ENCODE measurements around the gene IPMK.
"Not testable (repeated sequence)": the region's sequence is repeated elsewhere in the genome, so short reads cannot be mapped to it uniquely, and the experiment has no call there.

The IPMK gene

DNA sequence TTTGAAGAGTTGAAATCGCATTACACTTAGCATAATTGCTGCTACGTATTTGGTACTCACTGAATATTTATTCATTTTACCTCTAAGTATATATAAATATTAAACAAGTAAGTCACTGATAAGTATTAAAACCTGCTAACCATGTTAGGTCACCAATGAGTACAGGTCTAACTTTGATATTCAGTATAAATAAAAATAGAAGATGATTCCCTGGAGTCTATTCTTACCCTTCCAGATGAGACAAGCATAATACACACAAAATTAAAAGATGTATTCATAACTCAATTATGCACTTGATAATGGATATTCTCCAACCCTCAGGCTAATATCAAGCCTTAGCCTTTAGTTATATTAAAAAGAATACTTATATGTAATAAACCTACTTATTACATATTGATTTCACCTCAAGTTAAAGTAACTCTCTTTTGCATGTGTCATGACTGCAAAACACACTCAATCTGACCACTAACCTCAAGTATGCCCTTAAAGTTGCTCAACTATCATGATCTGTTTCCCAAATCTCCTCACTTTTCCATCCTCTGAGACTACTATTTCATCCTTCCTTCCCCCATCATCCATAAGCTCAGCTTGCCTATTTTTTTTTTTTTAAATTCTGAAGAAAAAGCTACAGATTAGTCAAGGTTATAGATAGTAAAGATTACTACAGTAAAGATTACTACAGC is 46.8 kb downstream of the IPMK start:
- peak; percentile 85 for DNase-seq (ENCODE audit: low read depth)

DNA sequence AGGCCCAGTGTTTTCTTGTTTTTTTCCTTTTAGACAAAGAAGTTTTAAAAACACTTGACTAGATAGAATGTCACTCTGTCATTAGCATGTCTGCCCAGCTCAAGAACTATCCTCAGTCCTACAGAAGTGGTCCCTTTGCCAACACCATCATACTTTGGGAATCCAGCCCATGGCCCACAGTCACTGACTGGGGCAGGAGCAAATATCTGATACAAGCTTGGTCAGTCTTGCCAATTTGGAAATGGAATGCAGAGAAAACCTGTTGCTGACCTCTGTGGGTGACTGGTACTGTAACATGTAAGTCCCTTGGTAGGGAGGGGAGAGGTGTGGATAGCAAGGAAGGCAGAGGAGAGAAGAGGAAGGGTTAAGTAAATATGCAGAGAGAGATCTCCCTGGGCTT is 47.8 kb downstream of the IPMK start:
- no peak for DNase-seq (ENCODE audit: low read depth)

DNA sequence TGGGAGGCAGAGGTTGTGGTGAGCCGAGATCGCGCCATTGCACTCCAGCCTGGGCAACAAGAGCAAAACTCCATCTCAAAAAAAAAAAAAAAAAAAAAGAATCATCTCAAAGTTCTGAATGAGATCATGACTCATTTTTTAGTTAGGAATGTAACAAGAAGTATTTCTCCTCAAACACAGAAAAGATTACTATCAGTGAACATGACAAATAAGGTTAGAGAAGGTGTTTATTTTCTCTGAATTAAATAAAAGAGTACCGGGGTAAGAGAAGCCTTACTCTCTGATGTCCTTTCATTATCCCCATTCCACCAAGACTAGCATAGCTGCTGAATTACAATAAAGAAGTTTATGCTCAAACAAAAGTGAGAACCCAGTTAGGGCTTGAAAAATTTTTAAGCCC is 50.1 kb downstream of the IPMK start:
- peak; percentile 41 for DNase-seq (ENCODE audit: low read depth)

DNA sequence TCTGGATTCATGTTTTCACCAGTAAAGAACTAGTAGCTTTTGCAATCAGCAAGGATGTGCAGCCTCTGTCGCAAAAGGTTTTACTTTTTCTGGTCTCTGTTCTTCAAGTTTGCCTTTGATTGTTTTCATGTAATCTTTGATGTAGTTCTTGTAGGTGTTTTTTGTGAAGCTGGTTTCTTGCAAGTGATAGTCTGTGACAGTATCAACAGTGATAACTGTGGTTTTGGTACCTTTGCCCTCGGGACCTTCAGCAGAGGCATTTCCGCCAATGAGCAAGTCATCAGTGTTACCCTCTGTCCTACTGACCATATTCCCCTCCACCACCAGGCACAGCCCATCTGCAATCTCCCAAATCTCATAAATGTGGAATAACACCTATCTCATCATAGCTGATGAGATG is 55.1 kb downstream of the IPMK start:
- no peak for DNase-seq (ENCODE audit: low read depth)

DNA sequence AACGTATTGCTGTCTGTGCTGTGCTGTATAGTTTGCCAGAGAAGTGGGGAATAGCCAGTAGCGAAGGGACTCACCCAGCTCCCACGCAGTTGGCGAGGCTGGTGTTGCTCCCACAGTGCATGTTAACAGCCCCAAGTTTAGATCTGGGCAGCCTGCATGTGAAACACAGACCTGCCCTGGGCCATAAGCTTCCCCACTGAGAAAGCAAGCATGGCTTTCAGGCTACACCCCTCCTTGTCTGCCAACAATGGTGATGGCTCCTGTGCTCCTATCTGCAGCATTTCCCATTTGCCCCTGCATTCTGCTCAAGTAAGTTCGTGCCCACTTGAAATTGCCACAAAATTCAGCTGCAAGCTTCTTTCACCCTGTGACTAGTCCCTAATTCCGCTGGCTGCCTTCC is 57.5 kb downstream of the IPMK start:
- DNase-seq (ENCODE audit: low read depth): no peak

DNA sequence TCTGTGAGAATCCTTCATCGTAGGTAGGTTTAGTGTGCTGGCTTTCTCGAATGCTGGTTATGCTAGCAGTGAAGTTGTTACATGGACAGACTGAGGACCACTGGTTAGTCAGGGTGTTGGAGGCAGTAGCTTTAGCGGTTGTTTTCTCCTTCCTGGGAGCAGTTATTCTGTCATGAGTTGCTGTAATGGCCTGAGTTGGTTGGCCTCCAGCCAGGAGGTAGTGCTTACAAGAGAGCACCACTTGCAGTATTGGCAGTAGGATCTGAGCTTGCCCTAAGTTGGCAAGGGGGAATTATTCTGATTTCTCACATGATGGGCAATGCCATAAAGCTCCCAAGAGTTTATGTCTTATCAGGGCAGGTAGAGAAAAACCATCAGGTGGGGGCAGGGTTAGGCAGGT is 58.0 kb downstream of the IPMK start:
- peak; percentile 12 for DNase-seq (ENCODE audit: low read depth)

DNA sequence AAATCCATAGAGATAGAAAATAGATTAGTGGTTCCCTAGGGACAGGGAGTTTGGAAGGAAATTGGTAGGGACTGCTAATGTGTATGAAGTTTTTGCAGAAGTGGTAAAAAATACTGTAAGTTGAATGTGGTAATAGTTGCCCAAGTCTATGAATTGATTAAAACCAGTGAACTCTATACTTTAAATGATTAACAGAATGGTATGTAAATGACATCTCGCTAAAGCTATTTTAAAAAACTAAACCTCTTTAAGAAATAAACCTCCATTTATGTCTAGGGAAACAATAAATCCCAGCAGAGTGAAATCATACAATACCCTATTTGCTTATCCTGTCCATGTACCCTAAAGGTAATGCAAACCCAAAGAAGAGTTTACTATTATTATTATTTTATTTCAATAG is 61.4 kb downstream of the IPMK start:
- DNase-seq (ENCODE audit: low read depth): no peak

DNA sequence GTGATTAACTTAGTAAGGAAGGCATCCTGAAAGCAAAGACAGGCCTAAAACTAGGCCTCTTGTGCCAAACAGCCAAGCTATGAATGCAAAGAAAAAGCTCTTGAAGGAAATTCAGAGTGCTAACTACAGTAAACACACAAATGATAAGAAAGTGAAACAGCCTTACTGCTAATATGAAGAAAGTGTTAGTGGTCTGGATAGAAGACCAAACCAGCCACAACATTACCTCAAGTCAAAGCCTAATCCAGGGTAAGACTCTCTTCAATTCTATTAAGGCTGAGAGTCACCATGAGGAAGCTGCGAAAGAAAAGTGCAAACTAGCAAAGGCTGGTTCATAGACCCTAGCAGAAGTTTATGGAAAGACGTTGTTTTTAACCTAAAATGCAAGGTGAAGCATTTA is 66.0 kb downstream of the IPMK start:
- DNase-seq (ENCODE audit: low read depth): no peak

DNA sequence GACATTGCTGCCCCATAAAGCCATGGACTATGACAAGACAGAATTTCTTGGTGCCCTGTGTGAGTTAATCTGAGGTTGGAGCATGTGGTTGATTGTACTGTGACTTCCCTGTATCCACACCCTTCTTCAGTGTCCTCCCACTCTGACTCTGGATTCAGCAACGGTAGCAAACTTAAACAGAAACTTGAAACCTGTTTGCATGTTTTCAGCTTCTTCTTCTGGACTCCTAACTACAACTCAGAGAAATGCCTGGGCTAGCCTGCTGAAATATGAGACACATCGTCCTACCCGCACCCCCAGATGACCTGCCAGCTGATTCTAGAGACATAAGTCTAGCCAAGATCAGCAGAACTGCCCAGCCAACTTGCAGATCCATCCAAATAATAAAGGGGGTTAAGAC is 78.4 kb downstream of the IPMK start:
- peak; percentile 2 for DNase-seq (ENCODE audit: low read depth)

DNA sequence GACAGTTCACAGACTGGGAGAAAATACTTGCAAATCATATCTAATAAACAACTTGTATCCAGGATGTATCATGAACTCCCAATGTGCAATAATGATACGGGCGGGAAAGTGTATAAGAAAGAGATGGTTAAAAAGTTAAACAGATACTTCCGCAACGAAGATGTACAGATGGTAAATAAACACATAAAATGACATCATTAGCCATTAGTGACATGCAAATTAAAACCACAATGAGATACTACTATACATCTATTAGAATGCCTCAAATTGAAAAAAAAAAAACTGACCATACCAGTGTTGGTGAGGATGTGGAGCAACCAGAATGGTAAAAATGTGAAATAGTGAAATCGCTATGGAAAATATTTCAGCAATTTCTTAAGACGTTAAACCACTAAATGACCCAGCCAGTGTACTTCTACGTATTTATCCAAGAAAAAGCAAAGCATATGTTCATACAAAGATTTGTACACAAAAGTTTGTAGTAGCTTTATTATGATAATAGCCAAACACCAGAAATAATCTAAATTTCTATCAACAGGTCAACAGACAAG is 83.5 kb downstream of the IPMK start:
- DNase-seq (ENCODE audit: low read depth): peak; percentile 15

DNA sequence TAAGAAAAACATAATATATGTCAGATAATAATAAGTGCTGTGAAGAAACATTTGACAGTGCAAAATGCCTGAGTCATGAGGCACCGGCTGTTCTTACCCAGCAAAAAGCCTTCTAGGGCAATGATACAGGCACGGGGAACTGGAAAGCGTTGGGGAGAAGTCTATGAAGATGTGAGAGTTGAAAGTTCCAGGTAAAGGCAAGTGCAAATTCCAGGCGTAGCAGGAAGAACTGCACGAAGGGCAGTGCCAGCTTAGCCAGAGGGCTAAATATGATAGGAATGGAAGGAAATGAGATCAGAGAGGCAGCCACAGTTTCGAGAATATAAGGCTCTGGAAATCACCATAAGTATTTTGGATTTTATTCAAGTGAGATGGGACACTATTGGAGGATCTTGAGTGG is 87.0 kb downstream of the IPMK start:
- DNase-seq (ENCODE audit: low read depth): peak; percentile 31

DNA sequence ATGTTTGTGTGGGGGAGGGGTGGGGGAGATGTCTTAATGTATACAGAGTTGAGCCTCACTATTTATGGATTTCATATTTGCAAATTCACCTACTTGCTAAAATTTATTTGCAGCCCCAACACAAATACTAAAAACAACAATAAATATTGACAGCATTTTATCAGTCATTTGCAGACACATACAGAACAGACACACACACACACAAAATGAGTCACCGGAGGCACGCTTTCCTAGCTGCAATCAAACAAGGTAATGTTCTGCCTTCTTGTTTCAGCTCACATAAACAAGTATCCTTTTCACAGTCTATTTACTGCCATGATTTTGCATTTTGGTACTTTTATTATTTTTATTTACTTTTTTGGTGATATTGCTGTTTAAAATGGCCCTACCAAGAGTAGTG is 88.5 kb downstream of the IPMK start:
- peak; percentile 71 for DNase-seq (ENCODE audit: low read depth)

DNA sequence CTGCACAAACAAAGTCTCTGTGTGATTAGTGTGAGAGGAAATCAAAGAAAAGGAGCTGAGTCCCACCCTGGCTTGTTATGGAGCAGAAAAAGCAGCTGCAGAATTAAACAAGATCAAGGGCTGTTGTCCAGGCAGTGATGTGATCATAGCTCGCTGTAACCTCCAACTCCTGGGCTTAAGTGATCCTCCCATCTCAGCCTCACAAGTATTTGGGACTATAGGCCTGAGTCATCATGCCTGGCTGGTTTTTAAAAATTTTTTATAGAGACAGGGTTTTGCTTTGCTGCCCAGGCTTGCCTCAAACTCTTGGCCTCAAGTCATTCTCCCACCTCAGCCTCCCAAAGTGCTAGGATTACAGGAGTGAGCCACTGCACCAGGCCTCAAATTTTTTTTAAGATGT is 88.9 kb downstream of the IPMK start:
- peak; percentile 24 for DNase-seq (ENCODE audit: low read depth)

DNA sequence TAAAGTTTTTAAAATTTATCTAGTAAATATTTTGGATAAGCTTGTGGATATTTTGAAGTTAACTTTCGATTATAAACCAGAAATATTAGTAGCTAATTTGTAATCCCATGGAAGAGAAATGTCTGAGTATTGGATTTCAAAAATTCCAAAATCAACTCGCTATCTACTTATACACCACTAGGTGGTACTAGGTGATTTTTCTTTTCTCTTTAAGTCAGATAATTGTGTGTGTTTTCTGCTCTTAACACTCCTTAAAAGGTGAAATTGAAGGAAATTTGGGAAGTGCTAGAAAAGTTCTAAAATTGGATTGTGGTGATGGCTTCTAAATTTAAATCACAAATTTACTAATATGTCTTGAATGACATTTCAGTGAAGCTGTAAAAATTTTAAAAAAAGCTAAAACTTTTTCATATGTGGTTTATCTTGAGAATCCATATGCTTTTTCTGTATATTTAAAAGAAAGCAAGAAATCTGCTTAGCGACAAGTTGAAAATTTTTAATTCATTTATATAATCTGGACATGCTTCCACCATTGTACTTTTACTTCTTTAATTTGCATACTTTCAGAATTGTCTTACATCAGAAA is 90.2 kb downstream of the IPMK start:
- DNase-seq (ENCODE audit: low read depth): peak; percentile 39

DNA sequence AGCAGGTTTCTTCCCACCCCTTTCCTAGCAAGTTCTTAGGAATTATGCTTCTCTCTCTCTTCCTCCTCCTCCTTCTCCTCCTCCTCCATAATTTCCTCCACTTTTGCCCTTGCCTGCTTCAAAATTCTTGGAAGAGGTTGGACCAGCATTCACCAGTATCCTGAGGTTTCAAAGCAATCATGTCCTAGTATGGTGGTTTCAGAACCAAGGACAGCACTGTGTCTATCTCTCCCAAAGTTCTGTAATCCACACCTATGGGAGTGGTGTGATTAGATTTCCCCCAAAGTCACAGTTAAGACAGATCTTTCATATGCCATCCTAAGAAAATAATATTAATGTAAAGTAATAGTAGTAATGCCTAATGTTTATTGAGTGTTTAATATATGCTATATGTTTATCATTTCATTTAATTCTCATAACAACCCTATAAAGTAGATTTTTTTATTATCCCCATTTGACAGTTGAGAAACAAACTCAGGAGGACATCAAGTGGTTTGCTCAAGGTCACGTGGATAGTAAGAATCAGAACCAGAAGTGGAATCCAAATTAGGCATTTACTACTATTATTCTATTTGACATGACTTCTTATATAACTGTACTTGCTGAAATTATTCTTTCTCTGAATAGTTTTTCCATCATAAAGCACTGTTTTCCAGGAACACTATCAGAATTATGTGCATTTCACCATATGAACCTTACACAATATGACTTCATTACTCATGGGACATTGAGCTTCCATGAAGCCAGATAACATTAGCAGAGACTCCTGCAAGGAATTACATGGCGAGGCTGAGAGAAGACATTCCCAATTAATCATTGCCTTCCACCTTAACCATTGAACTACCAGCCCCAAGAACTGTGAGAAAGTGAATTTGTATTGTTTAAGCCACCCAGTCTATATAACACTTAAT is 91.4 kb downstream of the IPMK start:
- DNase-seq (ENCODE audit: low read depth): peak; percentile 70

DNA sequence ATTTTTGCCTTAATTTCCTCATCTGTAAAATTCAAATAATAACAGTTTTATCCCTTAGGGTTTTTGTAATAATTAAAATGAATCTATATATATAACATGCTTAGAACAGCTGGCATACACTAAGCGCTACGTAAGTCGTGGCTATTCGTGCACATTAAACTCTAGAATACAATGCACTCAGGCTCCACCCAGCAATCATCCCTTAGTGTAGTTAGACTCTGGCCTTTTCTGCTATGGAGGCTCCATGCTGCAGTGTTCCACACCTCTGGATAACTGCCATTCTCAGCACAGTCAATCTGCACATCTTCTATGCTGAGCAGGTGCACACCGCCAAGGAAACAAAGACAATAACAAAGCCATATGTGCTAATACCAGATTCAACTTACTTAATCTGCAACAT is 92.9 kb downstream of the IPMK start:
- no peak for DNase-seq (ENCODE audit: low read depth)

DNA sequence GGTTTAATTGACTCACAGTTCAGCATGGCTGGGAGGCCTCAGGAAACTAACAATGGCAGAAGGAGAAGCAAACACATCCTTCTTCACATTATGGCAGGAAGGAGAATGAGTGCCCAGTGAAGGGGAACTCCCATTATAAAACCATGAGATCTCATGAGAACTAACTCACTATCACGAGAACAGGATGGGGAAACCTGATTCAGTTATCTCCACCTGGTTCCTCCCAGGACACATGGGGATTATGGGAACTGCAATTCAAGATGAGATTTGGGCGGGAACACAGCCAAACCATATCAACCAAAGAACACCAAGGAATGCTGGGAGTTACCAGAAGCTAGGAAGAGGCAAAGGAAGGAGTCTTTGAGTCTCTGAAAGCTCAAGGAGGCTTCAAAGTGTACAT is 94.3 kb downstream of the IPMK start:
- DNase-seq (ENCODE audit: low read depth): no peak

DNA sequence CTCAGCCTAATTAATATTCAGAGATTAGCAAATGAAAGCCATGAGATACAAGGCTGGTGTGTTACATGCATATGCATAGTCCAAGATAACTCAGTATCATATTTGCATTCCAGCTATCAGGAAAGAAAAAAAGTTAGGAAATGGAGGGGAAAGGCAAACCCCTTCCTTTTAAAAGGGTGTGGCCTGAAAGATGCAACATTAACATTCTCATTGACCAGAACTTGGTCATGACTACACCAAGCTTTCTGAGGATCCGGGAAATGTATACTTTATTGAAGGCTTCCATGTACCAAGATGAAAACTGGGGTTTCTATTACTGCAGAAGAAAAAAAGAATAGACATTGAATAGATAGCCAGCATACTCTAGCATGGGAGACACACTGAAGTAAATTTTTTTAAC is 96.5 kb downstream of the IPMK start:
- DNase-seq (ENCODE audit: low read depth): no peak

DNA sequence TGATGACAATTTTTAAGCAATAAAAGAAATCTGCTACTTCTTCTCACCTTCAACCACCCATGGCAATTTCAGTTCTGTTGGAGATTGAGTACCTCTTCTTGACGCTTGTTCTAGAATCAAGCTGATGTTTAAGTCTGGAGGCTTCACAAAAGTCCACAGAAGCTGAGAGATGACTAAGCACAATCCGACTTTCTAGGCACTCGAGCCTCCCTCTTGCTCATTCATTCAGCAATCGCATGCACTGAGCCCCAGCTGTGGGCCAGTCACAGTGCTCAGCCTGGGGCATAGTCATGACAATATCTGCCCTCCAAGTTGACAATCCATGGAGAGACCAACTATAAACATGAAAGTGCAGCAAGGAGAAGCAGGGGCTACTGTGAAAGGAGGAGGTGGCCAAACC is 103.2 kb downstream of the IPMK start:
- DNase-seq (ENCODE audit: low read depth): no peak

DNA sequence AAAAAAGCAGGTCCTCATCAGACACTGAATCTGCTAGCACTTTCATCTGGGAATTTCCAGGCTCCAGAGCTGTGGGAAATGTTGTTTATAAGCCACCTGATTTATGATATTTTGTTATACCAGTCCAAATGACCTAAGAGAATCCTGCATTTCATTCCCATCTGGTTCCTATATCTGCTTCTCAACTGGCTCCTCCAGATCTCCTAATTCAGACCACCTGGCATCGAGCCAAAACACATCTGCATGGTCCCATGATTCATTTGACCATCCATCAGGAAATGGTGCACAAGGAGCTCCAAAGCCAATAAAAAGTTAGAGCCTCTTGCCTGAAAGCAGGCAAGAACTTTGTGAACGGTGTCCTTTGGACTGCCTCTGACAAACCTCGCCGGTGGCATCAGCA is 108.9 kb downstream of the IPMK start:
- peak; percentile 7 for DNase-seq (ENCODE audit: low read depth)

DNA sequence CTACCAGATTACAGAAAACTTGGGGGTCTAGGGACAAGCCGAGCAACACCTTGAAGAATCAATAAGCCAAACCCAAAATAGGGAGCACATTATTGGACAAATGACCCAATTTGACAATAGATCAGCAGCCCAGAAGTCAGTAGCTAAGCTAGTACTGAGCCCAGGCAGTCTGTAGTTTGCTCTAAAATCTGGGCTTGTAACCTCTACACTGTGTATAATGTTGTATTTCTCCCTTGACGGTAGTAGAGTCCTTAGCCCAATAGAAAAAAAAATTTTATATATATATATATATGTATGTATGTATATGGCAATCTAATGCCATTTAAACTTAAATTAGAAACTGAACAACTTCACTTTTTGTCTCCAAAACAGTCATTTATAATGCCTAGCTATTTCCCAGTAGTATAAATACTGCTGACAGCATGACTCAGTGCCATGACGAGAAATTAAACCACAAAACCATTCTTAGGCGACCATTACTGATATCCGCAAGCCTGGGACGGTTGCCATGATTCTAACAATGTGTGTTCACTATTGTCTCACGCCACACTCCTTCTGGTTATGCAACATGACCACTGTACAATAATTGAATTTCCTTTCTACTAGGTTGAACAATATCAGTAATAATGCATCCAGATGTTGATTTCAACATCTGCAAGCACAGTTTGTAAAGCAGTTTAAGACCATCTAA is 110.5 kb downstream of the IPMK start:
- peak; percentile 94 for DNase-seq (ENCODE audit: low read depth)

DNA sequence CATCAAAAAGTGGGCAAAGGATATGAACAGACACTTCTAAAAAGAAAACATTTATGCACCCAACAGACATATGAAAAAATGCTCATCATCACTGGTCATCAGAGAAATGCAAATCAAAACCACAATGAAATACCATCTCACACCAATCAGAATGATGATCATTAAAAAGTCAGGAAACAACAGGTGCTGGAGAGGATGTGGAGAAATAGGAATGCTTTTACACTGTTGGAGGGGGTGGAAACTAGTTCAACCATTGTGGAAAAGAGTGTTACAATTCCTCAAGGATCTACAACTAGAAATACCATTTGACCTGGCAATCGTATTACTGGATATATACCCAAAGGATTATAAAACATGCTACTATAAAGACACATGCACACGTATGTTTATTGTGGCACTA is 111.8 kb downstream of the IPMK start:
- not testable (repeated sequence) for DNase-seq (ENCODE audit: low read depth)

Measured in amniotic epithelial cell (primary cell).